GM21576 (cell line): ENCODE results near the gene ZSWIM4.

Source experiments
- ATAC-seq: cut with Tn5 transposase; IDR thresholded peaks from one replicate; pipeline ENCODE4 v1.9.1; 2021; ENCODE audit warnings: mild to moderate bottlenecking, moderate library complexity; ENCODE audit not compliant: unreplicated experiment

ZSWIM4 gene

DNA sequence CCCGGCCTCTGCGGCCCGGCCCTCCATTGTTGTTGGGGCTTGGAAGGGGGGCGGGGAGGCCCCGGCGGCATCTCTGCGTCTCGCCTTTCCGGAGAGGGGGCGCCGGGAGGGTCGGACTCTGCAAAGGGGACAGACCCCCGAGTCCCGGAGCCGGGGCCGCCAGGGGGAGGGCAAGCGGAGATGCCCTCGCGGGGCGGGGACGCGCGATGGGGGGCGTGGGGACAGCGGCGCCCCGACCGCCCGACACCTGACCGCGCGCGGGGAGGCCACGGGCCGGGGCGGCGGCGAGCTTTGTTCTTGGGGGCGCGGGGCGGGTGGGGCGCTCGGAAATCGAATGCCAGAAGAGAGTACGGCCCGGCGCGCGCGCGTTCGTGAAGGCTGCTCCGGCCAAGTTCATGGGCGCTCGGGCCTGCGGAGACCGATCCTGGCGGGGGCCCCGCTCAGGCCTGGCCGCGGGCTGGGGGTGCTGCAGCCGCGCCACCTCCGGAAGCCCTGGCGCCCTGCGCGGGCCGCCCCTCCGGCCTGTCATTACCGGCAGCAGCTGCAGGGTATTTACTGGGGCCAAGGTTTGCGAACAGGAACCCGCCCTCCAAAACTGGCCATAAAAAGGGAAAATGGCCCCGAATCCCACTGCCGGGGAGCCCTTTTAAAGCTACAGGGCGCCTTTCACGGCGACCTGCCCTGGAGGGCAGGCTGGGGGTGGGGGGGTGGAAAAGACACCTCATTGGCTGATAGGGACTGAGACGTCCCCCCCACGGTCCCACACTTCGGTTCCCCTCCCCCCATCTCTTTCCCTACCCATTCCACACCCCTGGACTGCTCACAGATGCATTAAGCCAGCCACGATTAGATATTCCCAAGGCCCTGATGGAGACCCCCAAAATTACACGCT, 70.6 kb downstream of the ZSWIM4 start:
- ATAC-seq: no peak

DNA sequence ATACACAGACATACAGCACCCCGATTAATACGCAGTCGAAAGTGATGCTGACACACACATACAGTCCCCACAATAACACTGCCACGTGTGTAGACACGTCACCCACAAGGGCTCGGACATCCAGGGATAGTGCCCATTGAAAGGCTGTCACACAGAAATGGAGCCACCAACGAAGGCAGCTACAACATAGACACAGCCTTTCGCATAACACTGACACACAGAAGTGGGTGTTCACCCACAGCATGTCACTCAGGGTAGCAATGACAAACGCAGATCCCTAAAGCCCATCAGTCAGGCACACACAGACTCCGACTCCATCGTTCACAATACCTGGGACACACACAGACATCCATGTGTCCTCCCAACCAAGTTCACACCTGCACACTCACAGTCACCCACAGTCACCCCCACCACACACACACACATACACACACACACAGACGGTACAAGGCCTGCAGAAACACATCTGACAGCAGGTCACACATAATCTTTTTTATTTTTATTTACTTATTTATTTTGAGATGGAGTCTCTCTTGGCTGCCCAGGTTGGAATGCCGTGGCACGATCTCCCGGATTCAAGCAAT, 71.3 kb downstream of the ZSWIM4 start:
- ATAC-seq: no peak

DNA sequence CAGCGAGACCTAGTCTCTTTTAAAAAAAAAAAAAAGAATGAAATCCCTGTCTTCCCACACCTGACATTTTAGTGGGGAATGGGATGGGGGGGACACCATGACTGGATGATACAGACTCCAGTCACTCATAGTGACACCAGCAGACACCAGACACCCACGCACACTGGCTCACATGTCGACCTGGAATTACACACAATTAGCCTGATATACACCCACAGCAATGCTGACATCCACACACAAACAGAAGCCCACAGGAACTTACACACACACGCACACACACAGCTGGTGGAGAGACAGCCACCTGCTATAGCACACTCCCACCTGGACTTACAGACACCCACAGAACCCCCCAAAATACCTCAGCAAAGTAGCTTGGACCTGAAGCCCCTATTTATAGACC, 73.4 kb downstream of the ZSWIM4 start:
- ATAC-seq: no peak

DNA sequence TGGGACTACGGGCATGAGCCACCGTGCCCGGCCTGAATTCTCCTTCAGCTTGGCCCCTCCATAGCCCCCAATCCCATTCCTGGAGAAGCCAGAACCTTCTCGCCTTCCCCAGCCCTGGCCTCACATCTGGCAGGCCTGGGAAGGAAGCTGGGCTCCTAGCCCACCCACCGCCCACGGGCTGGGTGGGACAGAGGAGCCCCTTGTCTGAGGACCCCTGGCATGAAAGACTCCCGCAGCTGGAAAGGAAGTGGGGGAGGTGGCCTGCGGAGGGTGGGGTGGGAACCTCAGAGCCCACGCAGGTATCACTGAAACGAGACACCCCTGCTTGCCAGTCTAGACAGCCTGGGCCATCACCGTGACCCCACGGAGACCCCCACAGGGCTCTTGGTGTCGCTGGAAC, 74.0 kb downstream of the ZSWIM4 start:
- no peak for ATAC-seq

DNA sequence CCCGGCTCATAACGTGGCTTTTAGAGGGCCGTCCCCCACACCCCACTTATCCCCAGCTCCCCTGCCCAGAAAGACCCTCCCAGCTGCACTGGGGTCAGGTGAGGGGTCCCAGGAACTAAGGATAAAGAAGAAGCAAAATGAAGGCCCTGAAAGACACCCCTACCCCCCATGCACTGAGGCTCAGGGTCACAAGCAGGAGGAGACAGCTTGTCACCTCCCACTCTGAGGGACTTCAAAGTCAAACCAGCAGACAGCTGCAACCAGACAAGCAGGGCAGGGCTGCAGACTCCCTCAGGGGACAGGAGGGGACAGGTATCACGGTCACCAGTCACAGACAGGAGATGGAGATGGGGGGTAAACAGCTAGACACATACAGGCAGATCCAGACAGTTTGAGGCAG, 75.6 kb downstream of the ZSWIM4 start:
- ATAC-seq: no peak

DNA sequence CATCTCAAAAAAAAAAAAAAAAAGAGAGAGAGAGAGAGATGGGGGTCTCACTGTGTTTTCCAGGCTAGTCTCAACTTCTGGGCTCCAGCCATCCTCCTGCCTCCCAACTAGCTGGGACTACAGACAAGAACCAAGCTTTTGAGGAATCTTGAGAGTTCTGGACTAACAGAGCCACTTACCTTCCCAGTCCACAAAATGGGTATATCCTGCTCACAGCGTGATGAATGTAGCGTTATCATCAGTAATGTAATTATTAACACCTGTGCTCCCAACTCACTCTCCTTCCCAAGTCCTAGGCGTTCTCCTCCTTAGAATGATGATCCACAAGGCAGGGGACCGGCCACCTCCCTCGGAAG, 77.1 kb downstream of the ZSWIM4 start:
- no peak for ATAC-seq

DNA sequence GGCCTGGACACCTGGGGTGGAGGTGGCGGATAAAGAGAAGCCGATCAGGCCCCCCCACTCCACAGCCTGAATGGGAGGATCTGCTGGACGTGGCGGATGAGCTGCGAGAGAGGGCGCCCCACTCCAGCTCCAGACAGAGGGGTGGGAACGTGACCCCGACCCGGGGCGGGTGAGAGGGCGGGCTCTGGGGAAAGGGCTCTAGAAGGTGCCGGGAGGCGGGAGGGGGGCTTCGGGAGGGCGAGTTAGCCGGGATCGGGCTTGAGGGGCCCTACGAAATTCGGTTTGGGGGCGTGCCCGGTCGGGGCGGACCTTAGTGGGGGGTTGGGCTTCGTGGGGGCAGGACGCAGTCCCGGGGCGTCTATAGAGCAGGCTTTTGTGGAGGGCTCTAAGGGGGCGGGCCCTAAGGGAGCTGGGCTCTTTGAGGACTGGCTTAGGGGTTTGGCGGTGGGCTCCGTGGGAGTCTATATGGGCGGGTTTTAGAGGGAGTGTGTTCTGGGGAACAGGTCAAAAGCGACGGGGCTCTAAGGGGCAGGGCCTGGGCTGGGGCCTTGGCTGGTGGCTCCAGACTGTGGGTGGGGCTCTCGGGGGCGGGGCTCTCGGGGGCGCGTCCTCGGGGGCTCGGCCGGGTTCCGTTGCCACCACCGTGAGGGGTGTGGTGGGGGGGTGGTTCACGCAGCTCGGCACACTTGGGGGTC, 77.6 kb downstream of the ZSWIM4 start:
- ATAC-seq: no peak

DNA sequence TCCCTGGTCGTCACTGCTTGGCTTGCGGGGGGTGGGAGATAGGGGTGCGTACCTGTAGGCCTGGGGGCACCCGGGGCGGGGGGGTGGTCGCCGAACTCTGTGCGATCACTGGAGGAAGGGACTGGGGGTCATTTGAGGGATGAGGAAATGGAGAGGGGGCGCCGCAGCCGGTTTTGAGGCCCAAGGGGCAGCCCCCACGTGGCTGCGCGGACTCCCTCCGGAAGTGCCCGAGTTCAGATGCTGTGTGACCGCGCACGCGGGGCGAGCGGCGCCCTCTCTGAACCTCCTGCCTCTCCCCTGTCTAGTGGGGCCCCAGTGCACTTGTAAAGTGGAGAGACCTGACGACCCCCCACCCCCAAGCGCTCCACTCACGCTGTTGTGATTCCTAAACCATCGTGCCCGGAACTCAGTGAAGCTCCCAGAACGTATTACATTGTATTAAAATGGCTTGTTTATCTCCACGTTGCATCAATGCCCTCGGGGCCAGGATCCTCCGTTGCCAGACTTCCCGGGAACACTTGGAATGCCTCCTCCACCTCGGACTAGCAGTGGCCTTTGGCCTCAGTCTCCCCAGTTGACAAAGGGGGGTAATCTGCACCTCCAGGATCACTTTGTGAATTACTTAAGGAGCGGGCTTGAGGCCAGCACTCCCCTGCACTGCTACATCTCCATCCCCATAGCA, 78.7 kb downstream of the ZSWIM4 start:
- no peak for ATAC-seq

DNA sequence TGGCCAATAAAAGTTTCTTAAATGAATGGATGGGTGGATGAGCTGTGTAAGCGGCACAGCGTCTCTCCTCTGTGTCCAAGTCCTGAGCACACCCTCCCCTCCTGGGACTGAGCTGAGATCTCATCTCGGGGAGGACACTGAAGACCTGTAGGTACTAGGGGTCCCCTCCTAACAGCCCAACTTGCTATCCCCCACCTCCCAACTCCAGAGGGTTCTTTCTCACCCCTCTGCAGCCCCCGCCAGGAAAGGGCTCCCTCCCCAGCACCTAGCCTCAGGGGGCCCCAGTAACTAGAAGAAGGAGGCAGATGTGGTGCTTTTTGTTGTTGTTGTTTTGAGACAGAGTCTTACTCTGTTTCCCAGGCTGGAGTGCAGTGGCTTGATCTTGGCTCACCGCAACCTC, 80.6 kb downstream of the ZSWIM4 start:
- ATAC-seq: no peak

DNA sequence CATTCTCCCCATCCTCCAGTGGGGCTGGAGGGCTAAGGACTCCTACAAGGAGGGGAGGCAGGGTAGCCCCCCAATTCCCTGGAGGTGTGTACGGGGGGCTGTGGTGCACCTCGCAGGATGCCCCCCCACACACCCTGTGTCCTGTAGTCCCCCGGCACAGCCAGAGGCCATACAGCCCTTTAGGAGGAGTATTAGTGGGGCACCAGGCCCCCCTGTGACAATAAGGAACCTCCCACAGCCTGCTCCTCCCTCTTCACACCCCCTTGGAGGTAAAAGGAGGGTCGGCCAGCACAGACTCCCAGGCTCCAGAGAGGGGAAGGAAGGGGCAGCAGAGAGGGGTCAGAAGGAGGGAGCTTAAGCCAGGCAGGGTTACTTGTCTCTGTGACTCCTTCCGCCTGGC, 81.6 kb downstream of the ZSWIM4 start, which contains the start of gene NANOS3:
Gene NANOS3, plus strand, starts transcription at position 301 of the 400 bp plus-strand sequence. CDS start 115 bp downstream, outside the sequence.
- no peak for ATAC-seq

DNA sequence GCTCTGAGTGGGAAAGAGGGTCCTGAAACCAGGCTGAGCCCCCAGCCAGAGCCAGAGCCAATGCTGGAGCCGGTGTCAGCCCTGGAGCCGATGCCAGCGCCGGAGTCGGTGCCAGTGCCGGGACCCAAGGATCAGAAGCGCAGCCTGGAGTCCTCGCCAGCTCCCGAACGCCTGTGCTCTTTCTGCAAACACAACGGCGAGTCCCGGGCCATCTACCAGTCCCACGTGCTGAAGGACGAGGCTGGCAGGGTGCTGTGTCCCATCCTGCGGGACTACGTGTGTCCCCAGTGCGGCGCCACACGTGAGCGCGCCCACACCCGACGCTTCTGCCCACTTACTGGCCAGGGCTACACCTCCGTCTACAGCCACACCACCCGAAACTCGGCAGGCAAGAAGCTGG, 82.1 kb downstream of the ZSWIM4 start:
- no peak for ATAC-seq

DNA sequence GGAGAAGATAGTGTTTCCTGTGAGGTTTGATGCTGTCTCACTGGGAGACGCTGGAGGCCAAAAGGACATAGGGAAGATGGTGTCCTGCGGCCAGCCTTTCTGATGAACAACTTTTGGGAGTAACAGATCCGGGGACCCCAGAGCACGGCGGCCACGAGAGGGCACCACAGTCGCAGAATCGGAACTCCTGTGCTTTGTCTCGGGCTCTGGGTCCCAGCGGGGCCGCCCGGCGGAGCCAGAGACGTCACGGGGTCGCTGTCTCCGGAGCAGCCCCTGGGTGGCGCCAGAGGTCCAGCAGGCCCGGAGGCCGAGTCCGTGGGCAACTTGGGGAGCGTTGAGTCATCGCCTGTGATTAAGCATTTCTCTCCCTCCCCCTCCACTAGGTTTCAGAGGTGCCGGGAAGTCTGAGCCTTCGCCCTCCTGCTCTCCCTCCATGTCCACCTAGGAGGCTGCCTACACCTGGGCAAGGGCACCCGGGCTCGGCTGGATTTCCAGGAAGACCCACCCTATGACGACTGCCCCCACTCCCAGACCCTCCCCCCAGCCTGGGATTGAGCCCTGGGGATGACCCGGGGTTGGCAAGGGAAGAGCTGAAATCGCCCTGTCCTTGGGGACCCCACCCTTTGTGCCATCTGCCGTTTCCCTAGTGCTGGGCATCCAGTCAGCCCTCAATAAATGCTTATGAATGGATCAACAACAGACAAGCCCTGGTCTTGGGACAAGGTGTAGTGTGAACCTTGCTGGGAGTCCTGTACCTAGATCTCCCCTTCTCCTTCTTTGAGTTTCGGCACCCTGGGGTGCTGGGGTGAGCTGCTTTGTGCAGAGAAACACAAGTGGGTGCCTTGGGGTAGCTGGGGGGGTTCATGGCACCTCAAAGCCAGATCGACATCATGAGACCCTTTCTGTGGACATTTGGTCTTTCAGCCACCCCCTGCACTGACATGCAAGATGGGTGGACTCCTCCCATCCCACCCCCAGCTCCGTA, 85.1 kb downstream of the ZSWIM4 start:
- peak; percentile 86 for ATAC-seq

DNA sequence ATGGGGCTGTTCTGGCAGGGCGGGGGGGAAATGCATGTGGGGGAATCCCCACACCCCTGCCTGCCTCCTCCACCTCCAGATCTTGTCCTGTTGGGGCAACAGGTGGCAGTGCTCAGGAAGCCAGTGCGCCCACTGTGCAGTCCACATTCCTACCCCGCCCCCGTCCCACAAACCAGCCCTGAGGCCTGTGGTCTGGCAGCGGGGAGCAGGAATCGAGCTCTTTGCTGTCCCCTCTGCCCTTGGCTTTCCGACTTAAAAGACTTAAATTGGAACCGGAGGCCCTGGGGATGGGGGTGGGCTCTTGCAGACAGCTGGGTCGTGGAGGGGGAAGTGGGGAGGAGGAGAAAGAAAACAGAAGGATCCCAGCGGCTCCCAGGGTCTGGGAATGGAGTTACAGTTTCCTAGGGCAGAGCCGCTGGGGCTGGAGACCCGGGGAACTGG, 86.0 kb downstream of the ZSWIM4 start:
- ATAC-seq: no peak
